ENCODE measurements around the gene UBQLN4.

DNA sequence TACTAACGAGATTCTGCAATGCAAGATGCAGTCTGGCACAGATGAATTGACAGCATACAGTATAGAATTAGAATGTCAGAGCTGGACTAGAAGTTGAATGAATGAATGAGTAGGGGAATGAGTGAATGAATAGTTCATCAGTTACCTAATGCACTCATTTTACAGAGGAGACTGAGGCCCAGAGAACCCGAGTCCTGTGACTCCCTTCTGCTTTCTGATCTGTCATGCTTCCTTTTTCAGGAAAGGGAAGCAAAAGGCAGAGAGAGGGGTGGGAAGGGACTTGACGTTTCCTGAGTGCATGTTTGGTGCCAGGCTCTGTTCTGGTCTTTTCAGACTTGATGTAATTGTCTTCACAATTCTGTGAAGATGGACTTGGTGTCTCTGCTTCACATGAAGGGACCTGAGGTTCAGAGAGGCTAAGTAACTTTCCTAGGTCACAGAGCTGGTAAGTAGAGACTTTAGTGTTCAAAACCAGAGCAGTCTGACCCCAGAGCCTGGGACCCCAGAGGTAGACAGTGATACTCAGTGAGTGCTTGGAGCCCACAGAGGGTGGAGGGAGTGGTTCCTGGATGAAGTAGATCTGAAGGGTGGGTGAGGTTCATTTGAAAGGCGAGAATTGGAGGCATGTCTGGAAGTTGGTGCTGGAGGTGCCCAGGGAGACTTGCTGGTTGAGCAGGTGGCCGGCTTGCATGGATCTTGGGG, 36.7 kb upstream of the UBQLN4 start:
- no peak for TF ChIP-seq POLR2A (IDR thresholded peaks at IDR 0.05; ENCODE audit: low read length)
- TF ChIP-seq GATA1 (IDR thresholded peaks at IDR 0.05; ENCODE audit: low read depth, low read length), result no peak
